ENCODE measurements around the gene TRIM17.

TRIM17 gene

DNA sequence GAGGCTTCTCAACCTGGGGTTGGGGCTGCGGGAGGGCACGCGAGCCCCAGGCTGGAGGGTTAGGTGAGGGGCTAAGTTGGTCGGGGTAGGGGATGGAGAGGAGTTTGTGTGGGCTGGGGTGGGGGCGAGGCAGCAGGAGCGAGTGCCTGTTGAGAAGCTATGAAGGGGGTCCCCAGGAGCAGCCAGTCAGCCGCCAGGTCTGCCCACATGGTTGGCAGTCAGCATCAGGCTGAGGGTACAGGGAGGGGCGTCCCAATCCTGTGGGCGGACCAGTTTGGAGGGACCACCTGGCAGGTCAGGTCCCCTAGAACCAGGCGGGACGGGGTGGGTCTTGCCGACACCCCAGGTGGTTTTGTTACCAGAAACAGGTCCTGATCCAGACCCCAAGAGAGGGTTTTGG lies 400 bp upstream of the TRIM17 start:
- DNase-seq (ENCODE audit: low read depth): no peak

DNA sequence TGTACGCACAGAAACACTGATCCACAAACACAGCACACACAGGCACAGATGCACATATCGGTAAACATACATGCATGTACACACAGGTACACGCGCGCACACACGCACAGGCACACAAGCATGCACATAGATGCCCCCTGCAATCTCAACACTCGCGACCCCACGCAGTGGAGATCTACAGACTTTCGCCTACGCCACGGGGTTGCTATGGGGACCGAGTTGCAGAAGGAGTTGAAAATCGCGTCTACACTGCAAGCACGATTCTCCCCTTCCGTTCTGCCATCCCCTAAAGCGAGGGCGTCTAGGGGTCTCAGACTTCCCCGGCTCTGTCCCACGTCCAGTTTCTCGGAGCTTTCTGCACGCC lies 826 bp downstream of the TRIM17 start:
- DNase-seq (ENCODE audit: low read depth): no peak

DNA sequence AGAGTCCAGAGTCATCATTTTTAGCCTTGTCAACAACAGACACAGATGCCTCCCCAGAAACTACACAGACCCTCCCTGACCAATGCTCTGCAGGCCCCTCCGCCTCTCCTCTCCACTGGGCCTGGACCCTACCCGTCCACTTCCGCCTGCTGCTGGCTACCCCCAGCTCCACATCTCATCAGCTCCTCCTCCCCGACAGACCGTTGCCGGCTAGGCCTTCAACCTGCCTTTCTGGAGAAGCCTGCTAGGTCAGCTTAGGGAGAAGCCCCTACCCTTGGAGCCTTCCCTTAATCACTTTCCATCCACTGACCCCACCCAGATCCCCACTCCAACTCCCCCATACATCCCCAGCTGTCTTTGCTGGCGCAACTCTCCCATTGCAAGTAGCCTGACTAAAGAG lies 1.4 kb downstream of the TRIM17 start:
- no peak for DNase-seq (ENCODE audit: low read depth)

DNA sequence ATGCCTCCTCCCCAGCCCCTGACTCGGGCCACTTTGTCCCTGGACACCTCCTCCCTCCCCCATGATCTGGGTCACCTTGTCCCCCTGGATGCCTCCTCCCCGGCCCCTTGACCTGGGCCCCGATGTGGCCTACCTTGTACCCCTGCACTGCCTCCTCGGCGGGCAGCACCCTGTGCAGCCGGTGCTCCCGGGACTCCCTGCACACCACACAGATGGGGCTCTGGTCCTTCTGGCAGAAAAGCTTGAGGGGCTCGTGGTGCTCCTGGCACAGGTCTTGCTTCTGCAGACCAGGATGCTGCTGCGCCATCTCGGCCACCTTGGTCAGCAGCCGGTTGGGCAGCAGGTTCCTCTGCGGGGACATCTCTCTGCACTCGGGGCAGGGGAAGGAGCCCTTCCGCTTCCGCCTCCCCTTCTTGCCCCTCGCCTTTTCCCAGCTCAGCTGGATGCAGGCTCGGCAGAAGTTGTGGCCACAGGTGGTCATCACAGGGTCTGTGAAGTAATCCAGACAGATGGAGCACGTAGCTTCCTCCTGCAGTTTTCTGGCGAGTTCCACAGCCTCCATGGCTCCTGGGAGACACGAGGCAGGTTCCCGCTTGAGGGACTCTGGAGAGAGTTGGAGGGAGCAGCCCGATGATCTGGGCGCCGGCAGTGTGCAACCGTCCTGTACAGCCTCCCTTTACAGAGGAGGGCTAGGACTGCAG lies 2.0 kb downstream of the TRIM17 start:
- DNase-seq (ENCODE audit: low read depth): no peak

DNA sequence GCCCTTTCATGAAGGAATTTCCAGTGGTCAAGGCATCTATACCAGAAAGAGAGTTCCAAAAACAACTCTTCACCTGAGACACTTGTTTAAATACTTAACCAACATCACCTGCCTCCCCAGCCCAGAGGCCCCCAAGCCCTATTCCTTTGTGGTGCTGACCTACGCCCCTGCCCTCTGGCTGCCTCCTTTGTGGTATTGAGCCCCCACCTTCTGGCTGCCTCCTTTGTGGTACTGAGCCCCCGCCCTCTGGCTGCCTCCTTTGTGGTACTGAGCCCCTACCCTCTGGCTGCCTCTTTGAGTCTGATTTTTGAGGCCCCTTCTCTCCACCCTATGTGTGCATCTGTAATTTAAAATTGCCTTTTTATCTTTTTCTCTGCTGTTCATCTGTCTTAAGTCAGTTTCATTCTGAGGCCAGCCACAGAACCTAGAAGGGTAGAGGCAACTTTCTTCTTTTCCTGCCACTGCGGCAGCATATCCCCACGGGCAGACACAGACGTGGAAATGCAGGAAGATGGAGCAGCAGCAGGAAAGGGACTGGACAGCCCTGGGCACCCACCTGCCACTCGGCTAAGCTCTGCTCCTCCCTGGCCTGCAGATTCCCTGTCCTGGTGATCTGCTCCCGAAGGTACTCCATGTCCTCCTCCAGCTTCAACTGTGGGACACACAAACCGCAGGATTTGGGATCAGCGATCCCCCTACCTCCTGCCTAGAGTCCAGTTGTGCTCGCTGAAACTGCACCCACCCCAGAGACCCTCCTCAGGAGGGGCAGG lies 3.2 kb downstream of the TRIM17 start:
- DNase-seq (ENCODE audit: low read depth): no peak

DNA sequence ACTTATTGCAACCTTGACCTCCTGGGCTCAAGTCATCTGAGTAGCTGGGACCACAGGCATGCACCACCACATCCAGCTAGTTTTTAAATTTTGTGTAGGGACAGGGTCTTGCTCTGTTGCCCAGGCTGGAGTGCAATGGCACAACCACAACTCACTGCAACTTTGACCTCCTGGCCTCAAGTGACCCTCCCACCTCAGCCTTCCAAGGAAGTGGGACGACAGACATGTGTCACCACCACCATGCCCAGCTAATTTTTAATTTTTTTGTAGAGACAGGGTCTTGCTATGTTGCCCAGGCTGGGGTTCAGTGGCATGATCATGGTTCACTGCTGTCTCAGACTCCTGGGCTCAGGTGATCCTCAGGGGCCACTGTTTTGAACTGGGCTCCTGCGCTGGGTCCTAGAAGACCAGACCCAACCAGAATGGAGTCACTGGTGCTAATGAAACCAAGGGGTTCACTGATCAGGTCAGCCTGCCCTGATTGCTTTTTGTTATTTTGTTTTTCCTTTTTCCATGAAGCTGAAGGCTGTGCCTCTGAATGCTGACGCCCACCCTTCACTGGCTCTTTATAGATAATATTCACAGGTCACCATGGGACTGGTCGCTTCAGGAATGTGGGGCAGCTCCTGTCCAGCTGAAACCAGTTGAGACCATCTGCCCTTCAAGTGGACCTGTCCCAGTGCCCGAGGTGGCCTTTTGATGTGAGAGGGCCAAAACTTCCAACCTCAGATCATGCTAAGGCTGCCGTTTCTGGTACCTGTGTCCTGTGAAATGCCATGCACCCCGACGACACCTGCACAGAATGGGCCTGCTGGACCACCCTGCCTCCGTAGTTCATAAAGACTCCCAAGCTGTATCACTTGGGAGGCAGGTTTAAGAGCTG lies 4.9 kb downstream of the TRIM17 start:
- no peak for DNase-seq (ENCODE audit: low read depth)

DNA sequence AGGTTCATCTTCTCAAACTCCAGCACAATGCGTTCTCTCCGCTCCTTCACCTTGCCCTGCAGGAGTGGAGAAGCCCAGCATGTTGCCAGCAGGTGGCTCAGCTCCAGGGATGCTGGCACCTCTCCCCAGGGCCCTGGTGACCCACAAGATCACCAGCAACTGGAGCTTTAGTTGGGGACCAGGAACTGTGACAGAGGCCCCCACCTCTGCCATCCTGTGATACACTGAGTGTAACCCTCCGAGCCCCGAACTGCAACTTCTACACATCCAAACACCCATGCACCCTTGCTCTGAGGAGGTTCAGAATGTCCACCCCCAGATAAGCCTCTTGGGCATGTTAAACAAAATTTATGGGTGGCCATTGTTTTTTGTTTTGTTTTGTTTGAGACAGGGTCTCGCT lies 5.5 kb downstream of the TRIM17 start:
- DNase-seq (ENCODE audit: low read depth): no peak

DNA sequence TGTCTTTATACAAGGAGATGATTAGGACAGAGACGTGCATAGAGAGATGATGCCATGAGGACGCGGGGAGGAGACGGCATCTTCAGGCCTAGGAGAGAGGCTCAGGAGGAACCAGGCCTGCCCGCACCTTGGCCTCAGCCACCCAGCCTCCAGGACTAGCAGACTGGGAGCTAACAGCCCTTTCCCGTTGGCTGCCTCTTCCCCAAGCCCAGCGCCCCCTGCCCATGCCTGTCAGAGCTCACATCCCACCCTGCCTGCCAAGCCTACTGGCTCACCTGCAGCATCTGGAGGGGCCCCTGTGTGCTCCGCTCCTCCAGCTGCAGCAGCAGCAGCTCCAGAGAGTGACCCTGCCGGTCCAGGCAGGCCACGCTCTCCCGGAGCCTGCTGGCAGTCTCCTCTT lies 6.0 kb downstream of the TRIM17 start:
- DNase-seq (ENCODE audit: low read depth): no peak

DNA sequence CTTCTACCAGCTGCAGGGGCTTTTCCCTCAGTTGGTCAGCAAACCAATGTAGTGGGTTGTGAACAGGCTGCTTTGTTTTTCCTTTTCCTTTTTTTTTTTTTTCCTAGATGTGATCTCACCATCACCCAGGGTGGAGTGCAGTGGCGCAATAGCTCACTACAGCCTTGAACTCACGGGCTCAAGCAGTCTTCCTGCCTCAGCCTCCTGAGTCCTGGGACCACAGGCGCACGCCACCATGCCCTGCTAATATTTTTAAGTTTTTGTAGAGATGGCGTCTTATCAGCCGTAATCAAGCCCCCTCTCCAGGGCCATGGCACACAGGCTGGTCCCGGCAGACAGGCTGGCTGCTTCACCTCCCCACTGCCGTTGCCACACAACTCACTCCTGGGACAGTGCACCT lies 6.6 kb downstream of the TRIM17 start:
- peak; percentile 9 for DNase-seq (ENCODE audit: low read depth)

DNA sequence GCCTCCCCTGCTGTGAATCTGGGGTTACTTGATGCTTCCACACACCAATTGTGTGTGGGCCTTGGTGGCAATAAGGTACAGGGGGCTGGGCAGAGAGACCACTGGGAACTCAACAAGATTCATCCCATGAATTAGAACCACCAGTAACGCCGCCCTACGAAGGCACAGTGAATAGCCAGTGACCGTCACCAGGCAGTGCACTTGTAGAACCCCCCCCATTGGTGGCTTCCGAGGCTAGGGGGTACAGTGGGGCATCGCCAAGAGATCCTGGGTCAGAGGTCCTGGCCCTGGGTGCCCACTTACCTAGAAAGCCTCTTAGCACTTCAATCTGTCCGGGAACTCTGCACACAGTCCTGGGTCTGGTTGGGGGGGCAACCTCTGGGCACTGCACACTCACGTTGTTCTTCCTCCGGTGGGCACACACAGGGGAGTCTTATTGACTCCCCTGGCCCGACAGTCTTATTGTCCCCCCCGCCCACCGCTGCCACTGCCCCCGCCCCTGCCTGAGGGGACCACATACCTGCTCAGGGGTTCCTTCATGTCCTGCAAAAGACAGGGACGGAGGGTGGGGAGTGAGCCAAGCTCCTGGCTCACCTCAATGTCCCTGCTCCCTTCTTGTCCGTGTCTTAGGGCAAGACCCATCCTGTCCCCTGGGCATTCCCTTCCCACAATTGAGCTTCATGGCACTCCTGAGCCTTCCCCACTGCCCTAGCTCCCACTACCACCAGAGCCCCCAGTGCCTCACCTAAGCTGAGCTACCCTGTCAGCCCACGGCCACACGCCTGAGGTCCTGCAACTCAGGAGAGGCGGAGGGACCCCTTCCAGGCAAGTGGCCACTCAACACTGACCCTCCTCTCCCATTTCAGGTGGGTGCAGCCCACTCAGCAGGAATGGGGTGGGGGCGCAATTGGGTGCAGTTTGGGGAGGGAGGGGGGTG lies 7.5 kb downstream of the TRIM17 start:
- no peak for DNase-seq (ENCODE audit: low read depth)

DNA sequence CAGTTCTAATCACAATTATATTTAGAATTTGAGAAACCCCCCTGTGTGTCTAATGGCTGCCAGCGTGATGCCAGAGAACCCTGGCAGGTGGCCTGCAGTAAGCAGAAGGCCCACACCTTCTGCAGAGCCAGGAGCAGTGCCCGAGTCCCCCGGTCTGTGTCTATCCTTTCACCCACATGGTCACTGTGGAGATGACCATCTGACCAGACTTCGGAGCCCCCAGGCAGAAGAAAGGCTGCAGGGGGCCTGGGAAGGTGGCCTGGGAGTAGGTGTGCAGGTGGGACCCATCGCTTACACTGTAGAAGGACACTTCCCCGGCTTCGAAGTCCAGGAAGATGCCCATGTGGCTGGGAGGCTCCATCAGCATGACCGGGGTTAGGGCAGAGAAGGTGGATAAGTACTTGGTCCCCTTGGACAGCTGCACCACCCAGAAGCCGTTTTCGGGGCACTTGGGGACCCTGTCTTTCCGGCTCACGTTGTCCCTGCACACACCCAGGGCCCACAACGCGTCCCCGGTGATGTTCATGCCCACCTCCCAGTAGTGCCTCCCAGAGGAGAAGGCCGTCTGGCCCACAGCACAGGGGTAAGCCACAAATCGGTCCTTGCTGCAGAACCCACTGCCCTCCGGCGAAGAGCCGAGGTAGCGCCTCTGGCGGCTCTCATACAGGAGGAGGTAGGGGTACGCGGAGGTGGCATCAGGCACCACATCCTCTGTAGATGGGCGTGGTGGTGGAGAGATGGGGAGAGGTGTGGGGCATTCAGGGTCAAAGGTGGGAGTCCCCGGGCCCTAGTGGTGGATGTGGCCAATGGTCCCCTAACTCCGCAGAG lies 8.4 kb downstream of the TRIM17 start:
- no peak for DNase-seq (ENCODE audit: low read depth)

DNA sequence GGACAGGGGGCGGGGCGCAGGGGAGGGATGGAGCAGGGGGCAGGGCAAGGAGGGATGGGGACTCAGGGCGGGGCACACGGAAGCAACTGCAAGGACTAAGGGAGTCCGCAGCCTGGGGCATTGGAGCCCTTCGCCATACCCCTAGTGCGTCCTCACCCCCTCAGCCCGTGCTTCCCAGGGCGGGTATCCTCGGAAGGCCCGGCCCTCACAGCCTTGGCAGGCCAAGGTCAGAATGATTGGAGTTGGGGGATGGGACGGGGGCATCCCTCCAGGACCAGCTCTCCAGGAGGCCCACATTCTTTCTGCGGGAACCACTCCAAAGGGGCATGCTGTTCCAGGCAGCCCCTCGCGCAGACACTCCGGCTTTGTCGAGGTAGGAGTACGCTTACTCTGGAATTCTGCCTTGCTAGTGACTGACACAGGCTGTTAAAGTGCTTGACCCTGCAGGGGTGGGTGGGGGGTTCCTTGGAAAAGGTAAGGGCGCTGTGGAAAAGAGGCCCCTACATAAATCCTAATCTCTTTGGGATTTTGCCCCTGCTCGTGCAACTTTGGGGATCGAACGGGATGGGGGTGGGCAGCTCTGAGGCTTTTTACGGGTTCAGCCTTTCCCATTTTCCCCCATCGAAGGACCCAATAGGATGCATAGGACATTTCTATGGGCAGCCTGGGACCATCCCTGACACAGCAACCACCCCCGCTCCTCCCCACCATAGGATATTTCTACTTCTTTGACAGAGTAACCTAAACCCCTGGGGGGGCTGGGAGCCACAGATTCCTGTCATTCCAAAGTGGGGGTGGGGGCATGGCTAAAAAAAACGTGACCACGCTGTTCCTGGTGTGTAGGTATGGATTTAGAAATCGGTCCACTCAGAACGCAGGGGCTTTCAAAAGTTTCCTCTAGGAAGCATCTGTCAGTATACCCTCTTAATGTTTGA lies 9.3 kb downstream of the TRIM17 start:
- DNase-seq (ENCODE audit: low read depth): no peak

DNA sequence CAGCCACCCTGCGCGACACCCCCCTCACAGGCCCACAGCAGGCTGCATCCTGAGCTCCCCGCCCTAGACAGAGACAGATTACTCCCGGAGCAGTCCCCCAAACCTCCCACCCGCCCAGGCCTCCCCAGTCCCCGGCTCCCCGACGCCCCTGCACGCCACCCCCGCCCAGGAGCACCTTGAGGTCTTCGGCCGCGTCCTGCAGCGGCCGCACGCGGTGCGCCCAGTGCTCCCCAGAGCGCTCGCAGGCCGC lies 10.8 kb downstream of the TRIM17 start:
- DNase-seq (ENCODE audit: low read depth): no peak

DNA sequence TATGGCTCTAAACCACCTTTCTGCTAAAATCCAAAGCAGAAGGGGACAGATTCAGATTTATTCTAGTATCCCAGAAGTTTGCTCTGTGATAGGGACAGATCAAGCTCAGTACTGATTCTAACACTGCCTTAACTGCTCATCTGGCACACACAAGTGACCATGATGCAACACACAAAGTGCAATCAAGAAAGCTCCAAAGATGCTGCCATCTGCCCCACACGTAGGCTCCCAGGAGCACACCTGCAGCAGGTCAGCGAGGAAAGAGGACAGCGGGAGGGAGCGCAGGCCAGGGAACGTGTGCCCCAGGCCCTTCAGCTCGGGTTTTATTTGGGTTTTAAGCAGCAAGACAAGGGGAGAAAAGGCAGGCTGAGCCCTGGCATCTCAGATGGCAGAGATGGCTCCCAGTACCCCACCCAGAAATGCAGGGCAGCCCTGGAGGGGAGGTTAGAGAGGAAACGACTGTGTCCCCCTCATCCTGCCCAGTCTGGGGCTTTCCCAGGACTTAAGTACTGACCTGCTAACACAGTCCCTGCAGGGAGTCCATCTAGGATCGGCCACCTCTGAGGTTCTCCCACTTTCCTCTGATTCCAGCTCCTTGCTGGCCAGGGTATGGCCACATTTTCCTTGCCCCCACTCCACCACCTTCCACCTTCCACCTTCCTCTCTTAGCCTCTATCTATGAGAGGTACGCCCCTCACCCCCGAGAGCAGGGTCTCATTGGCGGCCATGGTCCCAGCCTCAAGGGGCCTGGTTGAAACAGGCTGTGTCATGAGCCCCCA lies 11.3 kb downstream of the TRIM17 start:
- peak; percentile 14 for DNase-seq (ENCODE audit: low read depth)

DNA sequence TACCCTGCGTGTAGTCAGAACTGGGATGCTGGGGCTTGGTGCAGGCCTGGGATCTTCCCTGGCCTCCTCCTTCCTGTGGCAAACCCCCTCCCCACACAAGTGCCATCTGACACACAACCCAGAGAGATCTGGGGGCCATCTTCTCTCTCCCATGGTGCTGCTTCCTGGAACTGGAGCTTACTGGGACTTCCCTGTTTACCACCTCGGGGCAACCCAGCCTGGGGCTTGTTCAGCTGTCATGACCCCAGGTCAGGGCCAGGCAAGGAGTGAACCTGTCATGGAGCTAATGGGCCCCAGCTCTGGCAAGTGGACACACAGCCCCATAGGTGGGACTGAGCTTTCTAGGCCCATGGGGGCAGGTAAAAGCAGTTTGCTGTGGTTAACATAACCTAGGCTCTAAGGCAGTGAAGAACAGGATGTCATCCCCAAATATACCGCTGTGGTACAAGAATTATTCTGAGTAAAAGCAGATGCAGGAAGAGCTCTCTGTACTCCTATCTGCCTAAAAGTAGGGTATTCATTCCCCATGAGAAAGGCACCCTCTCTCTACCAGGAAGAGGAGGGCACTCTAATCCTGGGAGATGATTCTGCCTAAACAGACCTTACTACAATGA lies 12.4 kb downstream of the TRIM17 start:
- DNase-seq (ENCODE audit: low read depth): no peak

DNA sequence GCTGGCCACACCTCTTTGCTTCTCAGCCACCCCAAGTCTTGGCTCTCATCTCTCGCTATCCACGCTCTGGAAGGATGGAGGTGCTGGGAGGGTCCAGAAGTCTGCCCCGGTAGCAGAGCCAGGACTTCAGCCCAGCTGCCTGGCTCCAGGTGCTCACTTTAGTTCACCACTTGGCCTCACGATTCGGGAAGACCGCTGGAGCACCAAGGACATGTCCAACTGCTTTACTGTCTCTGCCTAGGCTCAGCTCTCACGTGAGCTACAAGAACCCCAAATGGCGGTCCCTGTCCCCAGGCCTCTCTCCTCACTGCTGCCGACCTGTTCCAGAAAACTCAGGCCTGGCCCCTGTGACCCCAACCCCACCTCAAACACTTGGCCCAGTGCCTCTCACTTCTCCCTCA lies 13.4 kb downstream of the TRIM17 start:
- no peak for DNase-seq (ENCODE audit: low read depth)

DNA sequence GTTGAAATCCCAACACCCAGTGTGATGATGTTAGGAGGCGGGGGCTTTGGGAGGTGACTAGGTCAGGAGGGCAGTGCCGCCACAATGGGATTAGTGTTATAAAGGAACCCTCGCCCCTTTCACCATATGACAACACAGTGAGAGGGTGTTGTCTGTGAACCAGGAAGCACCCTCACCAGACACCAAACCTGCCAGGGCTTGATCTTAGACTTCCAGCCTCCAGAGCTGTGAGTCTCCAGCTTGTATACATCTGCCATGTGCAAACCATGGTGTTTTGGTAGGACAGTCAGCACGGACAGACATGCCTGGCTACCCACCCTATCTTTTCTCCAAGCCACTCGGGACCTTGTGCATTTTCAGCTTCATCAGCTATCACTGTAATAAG lies 14.0 kb downstream of the TRIM17 start:
- DNase-seq (ENCODE audit: low read depth): no peak

DNA sequence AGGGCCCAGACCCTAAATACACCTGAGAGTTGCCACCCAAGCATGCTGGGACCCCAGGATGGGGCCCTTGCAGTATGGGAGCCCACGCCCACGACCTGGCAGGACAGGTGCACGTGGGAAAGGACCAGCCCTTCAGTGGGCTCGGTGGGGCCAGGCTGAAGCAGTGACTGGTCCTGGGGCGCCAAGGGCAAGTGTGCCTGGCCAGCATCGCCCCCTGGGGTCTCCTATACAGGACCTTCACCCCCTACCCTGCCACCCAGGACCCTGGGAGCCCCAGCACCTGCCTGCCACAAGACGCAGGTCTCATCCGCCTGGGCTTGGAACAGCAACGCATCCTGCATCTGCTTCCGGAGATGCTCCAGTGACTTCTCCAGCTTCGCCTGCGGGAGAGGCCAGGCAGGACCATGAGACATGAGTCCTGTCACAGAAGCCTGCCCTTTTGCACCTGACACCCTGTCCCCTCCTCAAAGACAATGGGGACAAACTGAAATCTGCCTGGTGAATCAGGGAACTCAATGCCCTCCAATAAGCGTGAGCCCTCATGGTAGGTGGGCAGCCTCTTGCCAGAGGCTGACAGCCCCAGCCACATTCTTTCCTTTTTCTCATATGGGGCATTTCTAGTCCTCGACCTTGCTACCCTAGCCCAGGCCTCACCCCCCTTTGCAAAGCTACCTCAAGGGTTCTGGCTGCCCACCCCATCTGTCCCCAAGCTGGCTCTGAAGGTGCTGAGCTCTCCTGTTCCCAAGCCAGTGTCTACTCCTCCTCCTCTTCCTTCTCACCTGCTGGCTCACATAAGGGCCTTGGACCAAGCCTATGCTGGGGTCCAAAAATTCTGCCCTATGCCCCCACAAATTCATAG lies 14.7 kb downstream of the TRIM17 start:
- no peak for DNase-seq (ENCODE audit: low read depth)
